ENCODE measurements around the gene MTAP. TPM values are rescaled to one million over a fixed set of nuclear protein-coding genes. Genes with fewer than 3 reads are reported as not detected.

MTAP gene
- total and polyA plus RNA-seq, 10 donors, result 11.9 to 56.3 (median 42.1) TPM

DNA sequence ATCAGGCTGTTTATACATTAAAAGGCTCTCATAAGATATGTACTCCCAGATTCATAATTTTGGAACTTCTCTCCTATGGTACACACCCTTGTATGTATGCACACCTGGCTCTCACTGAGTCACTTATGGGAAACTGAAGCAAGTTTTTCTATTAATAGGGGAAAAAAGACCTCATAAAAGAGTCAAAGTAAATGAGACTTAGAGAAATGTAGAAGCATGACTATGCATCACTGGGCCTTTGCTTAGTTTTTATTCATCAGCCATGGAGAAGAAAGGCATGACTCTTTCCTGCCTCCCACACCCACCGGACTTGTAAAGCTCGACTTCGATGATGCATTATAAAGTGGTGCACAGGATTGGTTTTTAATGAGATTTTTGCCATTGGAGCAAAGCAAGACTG lies 28.2 kb downstream of the MTAP start:
- peaks cover 0 to 82% (median 33%) of the 10 kb centered on the region in 6 donors for H3K36me3 ChIP-seq

DNA sequence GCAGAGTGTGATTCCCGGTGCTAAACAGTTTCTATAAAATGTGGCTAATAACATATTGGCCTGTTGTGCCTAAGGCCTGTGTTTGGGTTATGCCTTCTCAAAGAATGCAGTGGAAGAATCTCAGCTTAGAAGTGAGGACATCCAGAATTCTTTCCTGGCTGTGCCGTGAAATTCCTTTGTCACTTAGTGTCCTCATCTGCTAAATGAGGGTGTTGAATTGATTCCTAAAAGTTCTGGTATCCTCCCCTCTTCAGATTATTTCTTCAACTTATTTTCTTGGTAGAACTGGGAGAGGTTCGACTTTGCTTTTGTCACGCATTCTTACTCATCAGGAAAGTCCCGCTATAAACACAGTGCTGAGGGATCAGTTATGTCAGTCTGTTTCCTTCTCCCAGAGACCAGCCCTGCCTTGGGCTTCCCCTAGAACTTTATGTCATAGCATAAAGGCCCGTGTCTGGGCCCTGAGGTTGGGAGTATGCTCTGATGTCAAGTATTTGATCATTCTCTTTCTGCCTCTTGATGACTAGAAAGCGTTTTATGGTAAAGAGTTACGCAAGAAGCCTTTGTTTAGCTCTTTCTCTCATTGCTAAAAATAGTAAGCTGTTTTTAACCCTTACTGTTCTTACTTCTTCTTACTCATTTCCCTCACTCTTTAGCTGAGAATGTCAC lies 29.5 kb downstream of the MTAP start:
- Histone ChIP-seq H3K4me3 (no peak overlapping the region), H3K4me1 (peaks cover 10 to 38% (median 24%) of the 10 kb centered on the region in 6 donors), H3K27me3 (replicated peaks in 1 of 7) (no peaks in the 10 kb centered on the region), H3K27ac (peak overlapping the region in 4 of 8 donors; percentile 43 to 62 (median 56)), H3K9me3 (no peaks in the 10 kb centered on the region), H3K36me3 (peaks cover 0 to 78% (median 34%) of the 10 kb centered on the region in 6 donors)
- intact Hi-C loops (cut with DNase I; ENCODE audit: low total_unique reads), result no loop called here
- DNase-seq, result no peak
- 40 to 58% (median 46%) methylated on average over 8 of the region's 8 CpGs for WGBS, 5 donors
- TF ChIP-seq POLR2AphosphoS5 (IDR thresholded peaks at IDR 0.05) (no peak), POLR2A (IDR thresholded peaks at IDR 0.05) (no peak), CTCF (IDR thresholded peaks at IDR 0.05 in 8 of 11, conservative IDR thresholded peaks at IDR 0.05 in 3 of 11) (no peak)

More for the DNA sequence above, 28.2 kb downstream of the MTAP start:
- Histone ChIP-seq H3K4me1 (peaks cover 10 to 38% (median 24%) of the 10 kb centered on the region in 6 donors), H3K4me3 (no peak overlapping the region), H3K27me3 (replicated peaks in 1 of 7) (no peaks in the 10 kb centered on the region), H3K27ac (no peak overlapping the region), H3K9me3 (no peaks in the 10 kb centered on the region)
- no peak for TF ChIP-seq CTCF (IDR thresholded peaks at IDR 0.05 in 8 of 11, conservative IDR thresholded peaks at IDR 0.05 in 3 of 11)
- no peak for TF ChIP-seq POLR2A (IDR thresholded peaks at IDR 0.05)
- TF ChIP-seq POLR2AphosphoS5 (IDR thresholded peaks at IDR 0.05), result no peak
- no peak for DNase-seq
- WGBS, 5 donors, result 79 to 95% (median 92%) methylated on average over 3 of the region's 3 CpGs
- intact Hi-C loops (cut with DNase I; ENCODE audit: low total_unique reads), result no loop called here

DNA sequence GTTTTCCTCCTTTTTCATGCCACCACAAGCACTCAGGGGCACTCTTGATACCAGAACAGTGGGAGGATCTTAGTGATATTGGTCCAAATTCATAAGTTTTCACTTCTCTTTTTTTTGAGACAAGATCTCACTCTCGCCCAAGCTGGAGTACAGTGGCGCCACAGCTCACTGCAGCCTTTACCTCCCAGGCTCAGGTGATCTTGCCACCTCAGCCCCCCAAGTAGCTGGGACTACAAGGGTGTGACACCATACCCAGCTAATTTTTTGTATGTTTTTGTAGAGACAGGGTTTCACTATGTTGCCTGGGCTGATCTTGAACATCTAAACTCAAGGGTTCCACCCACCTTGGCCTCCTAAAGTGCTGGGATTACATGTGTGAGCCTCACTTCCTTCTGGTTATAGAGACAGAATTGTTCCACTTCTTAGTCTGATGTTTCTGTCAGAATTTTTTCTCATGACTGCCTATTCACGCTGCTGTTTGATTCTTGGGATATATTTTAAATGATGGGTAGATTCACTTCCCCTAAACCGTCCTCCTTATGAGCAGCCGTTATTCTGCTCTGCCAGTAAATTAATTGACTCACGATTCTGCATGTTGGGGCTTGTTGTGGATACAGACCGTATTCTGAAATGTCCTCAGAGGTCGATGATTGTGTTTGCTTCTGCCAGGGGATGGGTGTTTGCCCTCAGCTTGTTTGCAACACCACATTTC lies 30.8 kb downstream of the MTAP start:
- Histone ChIP-seq H3K27me3 (replicated peaks in 1 of 7) (no peaks in the 10 kb centered on the region), H3K4me3 (no peak overlapping the region), H3K27ac (peak overlapping the region in 6 of 8 donors; percentile 29 to 62 (median 48)), H3K9me3 (no peaks in the 10 kb centered on the region), H3K36me3 (peaks cover 0 to 78% (median 39%) of the 10 kb centered on the region in 6 donors), H3K4me1 (peaks cover 10 to 46% (median 25%) of the 10 kb centered on the region in 6 donors)
- DNase-seq, result peak; percentile 84
- intact Hi-C loops (cut with DNase I; ENCODE audit: low total_unique reads), result no loop called here
- no peak for TF ChIP-seq CTCF (IDR thresholded peaks at IDR 0.05 in 8 of 11, conservative IDR thresholded peaks at IDR 0.05 in 3 of 11)
- TF ChIP-seq POLR2A (IDR thresholded peaks at IDR 0.05), result no peak
- TF ChIP-seq POLR2AphosphoS5 (IDR thresholded peaks at IDR 0.05), result no peak
- 48 to 58% (median 52%) methylated on average over 8 of the region's 8 CpGs for WGBS, 5 donors

DNA sequence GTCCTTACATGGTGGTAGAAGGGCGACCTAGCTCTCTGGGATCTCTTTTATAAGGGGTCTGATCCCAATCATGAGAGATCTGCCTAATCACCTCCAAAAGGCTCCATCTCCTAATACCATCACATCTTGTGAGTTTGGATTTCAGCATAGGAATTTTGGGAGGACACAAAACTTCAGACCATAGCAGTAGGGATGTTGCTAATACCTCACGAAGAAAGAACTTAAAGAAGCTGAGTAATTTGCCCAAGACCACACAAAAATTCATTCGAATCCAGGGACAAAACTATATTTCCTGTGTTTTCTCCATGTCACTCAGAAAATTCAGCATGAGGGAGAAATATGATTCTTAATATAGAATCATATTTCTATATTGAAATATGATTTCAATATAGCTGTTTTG lies 32.7 kb downstream of the MTAP start:
- no peak for DNase-seq
- H3K9me3 ChIP-seq, result no peaks in the 10 kb centered on the region
- no peak overlapping the region for H3K4me3 ChIP-seq
- intact Hi-C loops (cut with DNase I; ENCODE audit: low total_unique reads), result no loop called here
- 88 to 99% (median 96%) methylated on average over 3 of the region's 3 CpGs for WGBS, 5 donors
- H3K36me3 ChIP-seq, result peaks cover 0 to 78% (median 42%) of the 10 kb centered on the region in 6 donors
- H3K4me1 ChIP-seq, result peaks cover 10 to 47% (median 25%) of the 10 kb centered on the region in 6 donors
- no peak overlapping the region for H3K27ac ChIP-seq
- no peaks in the 10 kb centered on the region for H3K27me3 ChIP-seq (replicated peaks in 1 of 7)
- TF ChIP-seq CTCF (IDR thresholded peaks at IDR 0.05 in 8 of 11, conservative IDR thresholded peaks at IDR 0.05 in 3 of 11) (no peak), POLR2AphosphoS5 (IDR thresholded peaks at IDR 0.05) (no peak), POLR2A (IDR thresholded peaks at IDR 0.05) (no peak)
